Measurements from ENCODE around the gene CBFB.

The CBFB gene

DNA sequence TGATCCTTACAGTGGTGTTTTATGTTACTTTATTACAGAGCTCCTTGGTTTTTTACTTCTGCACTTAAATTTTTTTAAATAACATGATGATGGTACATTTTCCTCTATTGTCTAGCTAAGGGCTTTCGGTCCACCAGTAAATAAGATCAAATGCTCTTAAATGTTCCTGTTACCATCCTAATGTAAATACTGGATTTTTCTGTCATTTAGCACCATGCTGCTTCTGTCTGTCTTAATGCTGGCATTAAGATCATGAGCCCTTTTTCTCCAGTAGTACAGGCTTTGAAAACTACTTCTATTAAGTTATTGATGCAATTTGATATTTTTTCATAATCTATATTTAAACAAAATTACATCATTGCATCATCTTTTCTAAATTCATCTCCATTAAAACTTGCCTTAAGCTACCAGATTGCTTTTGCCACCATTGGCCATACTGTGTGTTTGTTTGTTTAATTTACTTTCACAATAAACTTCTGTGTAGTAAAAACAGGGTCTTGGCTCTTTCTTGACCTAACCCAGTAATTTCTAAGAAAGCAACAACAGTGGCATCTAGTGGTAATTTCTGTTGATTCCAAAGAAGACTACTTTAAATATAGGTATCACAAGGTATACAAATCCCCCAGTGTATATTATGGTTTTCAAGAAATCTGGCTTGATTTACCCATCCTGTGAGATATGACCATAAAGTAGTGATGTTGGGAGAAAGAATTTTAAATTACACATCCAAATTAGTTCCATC, 71.8 kb downstream of the CBFB start:
- TF ChIP-seq, protein P1, sequence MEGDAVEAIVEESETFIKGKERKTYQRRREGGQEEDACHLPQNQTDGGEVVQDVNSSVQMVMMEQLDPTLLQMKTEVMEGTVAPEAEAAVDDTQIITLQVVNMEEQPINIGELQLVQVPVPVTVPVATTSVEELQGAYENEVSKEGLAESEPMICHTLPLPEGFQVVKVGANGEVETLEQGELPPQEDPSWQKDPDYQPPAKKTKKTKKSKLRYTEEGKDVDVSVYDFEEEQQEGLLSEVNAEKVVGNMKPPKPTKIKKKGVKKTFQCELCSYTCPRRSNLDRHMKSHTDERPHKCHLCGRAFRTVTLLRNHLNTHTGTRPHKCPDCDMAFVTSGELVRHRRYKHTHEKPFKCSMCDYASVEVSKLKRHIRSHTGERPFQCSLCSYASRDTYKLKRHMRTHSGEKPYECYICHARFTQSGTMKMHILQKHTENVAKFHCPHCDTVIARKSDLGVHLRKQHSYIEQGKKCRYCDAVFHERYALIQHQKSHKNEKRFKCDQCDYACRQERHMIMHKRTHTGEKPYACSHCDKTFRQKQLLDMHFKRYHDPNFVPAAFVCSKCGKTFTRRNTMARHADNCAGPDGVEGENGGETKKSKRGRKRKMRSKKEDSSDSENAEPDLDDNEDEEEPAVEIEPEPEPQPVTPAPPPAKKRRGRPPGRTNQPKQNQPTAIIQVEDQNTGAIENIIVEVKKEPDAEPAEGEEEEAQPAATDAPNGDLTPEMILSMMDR (IDR thresholded peaks at IDR 0.05; ENCODE audit: low read length) = peak; percentile 43; the same call in 1 of the 2 replicates
- TF ChIP-seq EZH2 (IDR thresholded peaks at IDR 0.05; ENCODE audit: borderline replicate concordance, low read length) = no peak
- Histone ChIP-seq H2AFZ (ENCODE audit: low read length) (no peak overlapping the region), H3K27ac (ENCODE audit: low read depth, low read length, poor library complexity, severe bottlenecking) (no peak overlapping the region), H3K9me3 (ENCODE audit: low read length) (no peaks in the 10 kb centered on the region), H3K9me2 (ENCODE audit: low read depth, low read length) (no peaks in the 10 kb centered on the region), H3K27me3 (ENCODE audit: insufficient read depth, low read length) (no peaks in the 10 kb centered on the region), H3K9ac (ENCODE audit: low read length) (no peak overlapping the region), H3K4me1 (ENCODE audit: insufficient read depth, low read length, severe bottlenecking) (no peaks in the 10 kb centered on the region), H3K79me2 (ENCODE audit: insufficient read depth, low read length) (no peaks in the 10 kb centered on the region), H4K20me1 (ENCODE audit: insufficient read depth, low read length) (no peaks in the 10 kb centered on the region), H3K4me2 (ENCODE audit: low read length) (no peak overlapping the region), H3K4me3 (ENCODE audit: low read depth, low read length, poor library complexity, severe bottlenecking) (no peak overlapping the region), H3F3A (ENCODE audit: insufficient read depth, low read length) (no peaks in the 10 kb centered on the region), H3K36me3 (ENCODE audit: insufficient read depth, low read length) (peaks cover 19% of the 10 kb centered on the region; the same call in 1 of the 2 replicates)

DNA sequence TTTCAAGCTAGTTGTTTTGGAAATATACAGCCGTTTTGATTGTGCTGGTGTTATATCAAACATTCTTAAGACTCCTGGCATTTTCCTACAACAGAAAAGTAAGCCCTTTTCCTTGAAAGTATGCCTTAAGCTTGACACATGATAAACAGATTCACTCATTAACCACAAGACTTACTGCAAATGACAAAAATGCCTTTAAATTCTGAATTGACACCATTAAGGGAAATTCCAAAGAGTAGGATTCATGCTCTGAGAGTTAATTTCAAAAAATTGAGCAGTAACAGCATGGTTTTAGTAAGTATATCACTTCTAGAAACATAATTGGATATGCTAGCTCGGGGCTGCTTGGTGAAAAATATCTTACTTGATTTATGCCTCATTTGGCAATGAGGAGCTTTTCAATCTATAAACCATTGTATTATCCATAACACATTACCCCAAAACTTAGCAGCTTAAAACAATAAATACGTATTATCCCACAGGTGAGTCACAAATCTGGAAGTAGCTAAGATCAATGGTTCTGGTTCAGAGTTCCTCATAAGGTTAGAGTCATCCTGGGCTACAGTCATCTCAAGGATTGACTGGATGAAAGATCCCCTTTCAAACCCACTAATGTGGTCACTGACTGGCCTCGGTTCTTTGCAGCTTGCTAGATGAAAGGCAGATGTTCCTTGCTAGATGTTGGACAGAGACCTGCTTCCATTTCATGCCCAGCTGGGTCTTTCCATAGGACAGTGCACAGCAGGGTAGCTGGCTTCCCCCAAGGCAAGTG, 72.5 kb downstream of the CBFB start:
- Histone ChIP-seq H3K27ac (ENCODE audit: low read depth, low read length, poor library complexity, severe bottlenecking) (no peak overlapping the region), H3K36me3 (ENCODE audit: insufficient read depth, low read length) (peaks cover 19% of the 10 kb centered on the region; the same call in 1 of the 2 replicates), H3K79me2 (ENCODE audit: insufficient read depth, low read length) (no peaks in the 10 kb centered on the region), H3K4me2 (ENCODE audit: low read length) (no peak overlapping the region), H2AFZ (ENCODE audit: low read length) (no peak overlapping the region), H3K4me1 (ENCODE audit: insufficient read depth, low read length, severe bottlenecking) (no peaks in the 10 kb centered on the region), H3K9me3 (ENCODE audit: low read length) (no peaks in the 10 kb centered on the region), H3K9me2 (ENCODE audit: low read depth, low read length) (no peaks in the 10 kb centered on the region), H3K27me3 (ENCODE audit: insufficient read depth, low read length) (no peaks in the 10 kb centered on the region), H3K9ac (ENCODE audit: low read length) (no peak overlapping the region), H3K4me3 (ENCODE audit: low read depth, low read length, poor library complexity, severe bottlenecking) (no peak overlapping the region), H4K20me1 (ENCODE audit: insufficient read depth, low read length) (no peaks in the 10 kb centered on the region), H3F3A (ENCODE audit: insufficient read depth, low read length) (no peaks in the 10 kb centered on the region)
- TF ChIP-seq, protein P1 (IDR thresholded peaks at IDR 0.05; ENCODE audit: low read length) = no peak
- TF ChIP-seq EZH2 (IDR thresholded peaks at IDR 0.05; ENCODE audit: borderline replicate concordance, low read length) = no peak

DNA sequence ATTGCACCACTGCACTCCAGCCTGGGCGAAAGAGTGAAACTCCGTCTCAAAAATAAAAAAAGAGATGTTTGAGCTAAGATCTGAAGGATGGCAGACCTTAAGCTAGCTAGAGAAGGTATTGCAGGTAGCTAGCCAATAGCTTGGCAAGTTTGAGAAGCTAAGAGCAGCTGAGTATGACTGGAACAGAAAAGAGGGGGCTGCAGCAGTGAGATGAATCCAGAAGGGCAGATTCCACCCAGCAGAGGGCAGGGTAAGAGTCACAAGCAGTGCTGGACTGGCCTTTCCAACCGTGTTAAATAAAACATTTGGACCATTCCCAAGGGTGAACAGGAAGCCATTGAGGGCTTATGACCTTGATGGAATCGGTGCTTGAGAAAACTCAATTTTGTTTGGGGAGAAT, 75.1 kb downstream of the CBFB start:
- H3K27ac ChIP-seq (ENCODE audit: low read depth, low read length, poor library complexity, severe bottlenecking) = no peak overlapping the region
- H4K20me1 ChIP-seq (ENCODE audit: insufficient read depth, low read length) = no peaks in the 10 kb centered on the region
- no peak overlapping the region for H3K4me3 ChIP-seq (ENCODE audit: low read depth, low read length, poor library complexity, severe bottlenecking)
- no peaks in the 10 kb centered on the region for H3K9me2 ChIP-seq (ENCODE audit: low read depth, low read length)
- H3K79me2 ChIP-seq (ENCODE audit: insufficient read depth, low read length) = no peaks in the 10 kb centered on the region
- H3F3A ChIP-seq (ENCODE audit: insufficient read depth, low read length) = no peaks in the 10 kb centered on the region
- H2AFZ ChIP-seq (ENCODE audit: low read length) = no peak overlapping the region
- no peaks in the 10 kb centered on the region for H3K27me3 ChIP-seq (ENCODE audit: insufficient read depth, low read length)
- no peaks in the 10 kb centered on the region for H3K9me3 ChIP-seq (ENCODE audit: low read length)
- H3K36me3 ChIP-seq (ENCODE audit: insufficient read depth, low read length) = peaks cover 12% of the 10 kb centered on the region; the same call in 1 of the 2 replicates
- H3K9ac ChIP-seq (ENCODE audit: low read length) = no peak overlapping the region
- TF ChIP-seq EZH2 (IDR thresholded peaks at IDR 0.05; ENCODE audit: borderline replicate concordance, low read length) = no peak
- TF ChIP-seq, protein P1 (IDR thresholded peaks at IDR 0.05; ENCODE audit: low read length) = peak; percentile 30; the same call in 1 of the 2 replicates
- H3K4me2 ChIP-seq (ENCODE audit: low read length) = no peak overlapping the region
- H3K4me1 ChIP-seq (ENCODE audit: insufficient read depth, low read length, severe bottlenecking) = peaks cover 1% of the 10 kb centered on the region

All from OCI-LY1 (cell line).